CD14-positive monocyte (primary cell): ENCODE results near the gene GLUD2. TPM values are rescaled to one million over a fixed set of nuclear protein-coding genes. Genes with fewer than 3 reads are reported as not detected.

Source experiments
- DNase-seq, 3 donors: peaks; one replicate each; pipeline ENCODE4 v3.0.0-alpha.2; 2011 to 2022
- H2AFZ ChIP-seq: 2 replicates; pipeline ENCODE4 v1.6.0; 2012; ENCODE audit warnings: mild to moderate bottlenecking, low read depth, low read length, inconsistent platforms; ENCODE audit not compliant: insufficient read depth, poor library complexity, severe bottlenecking
- H3K27ac ChIP-seq, 2 donors: 1 replicate in 1 of 2; 2 replicates in 1 of 2; pipeline ENCODE4 v1.5.1; 2012 to 2013; ENCODE audit warnings: low read length in 2 of 2, control low read depth in 1 of 2, inconsistent platforms in 1 of 2, low read depth in 1 of 2, mild to moderate bottlenecking in 1 of 2
- H3K27me3 ChIP-seq, 2 donors: one replicate each; pipeline versions ENCODE4 v1.6.0 to v1.6.1; 2011 to 2013; ENCODE audit warnings: low read length in 2 of 2; ENCODE audit not compliant: control insufficient read depth in 2 of 2, insufficient read depth in 2 of 2
- H3K36me3 ChIP-seq, 2 donors: replicated peaks in 1 of 2; 1 replicate in 1 of 2; 2 replicates in 1 of 2; pipeline versions ENCODE4 v1.5.1 to v1.6.1; 2012 to 2013; ENCODE audit warnings: low read length in 2 of 2, control low read depth in 1 of 2, inconsistent platforms in 1 of 2, mild to moderate bottlenecking in 1 of 2; ENCODE audit not compliant: insufficient read depth in 2 of 2, control insufficient read depth in 1 of 2
- H3K4me1 ChIP-seq, 2 donors: 1 replicate in 1 of 2; 2 replicates in 1 of 2; pipeline versions ENCODE4 v1.5.1 to v1.6.1; 2012 to 2013; ENCODE audit warnings: low read length in 2 of 2, control low read depth in 1 of 2, inconsistent platforms in 1 of 2, mild to moderate bottlenecking in 1 of 2, moderate library complexity in 1 of 2; ENCODE audit not compliant: insufficient read depth in 2 of 2, control insufficient read depth in 1 of 2
- H3K4me2 ChIP-seq: replicated peaks from 2 replicates; pipeline ENCODE3; 2012; ENCODE audit warnings: low read length, moderate library complexity, mild to moderate bottlenecking; ENCODE audit not compliant: poor library complexity, severe bottlenecking; ENCODE audit errors: extremely low read depth
- H3K4me3 ChIP-seq, 3 experiments: fragments of 200-600 bp in 1 of 3; sonication (generic) in 1 of 3; replicated peaks in 1 of 3; 1 replicate in 2 of 3; 2 replicates in 1 of 3; pipeline ENCODE4 v1.5.1; 2011 to 2013; ENCODE audit warnings: low read length in 3 of 3, mild to moderate bottlenecking in 3 of 3, control low read depth in 2 of 3, low read depth in 2 of 3, inconsistent platforms in 1 of 3, moderate library complexity in 1 of 3
- H3K79me2 ChIP-seq: 2 replicates; pipeline ENCODE4 v1.6.0; 2012; ENCODE audit warnings: mild to moderate bottlenecking, control low read depth, inconsistent platforms, low read length, moderate library complexity; ENCODE audit not compliant: insufficient read depth
- H3K9ac ChIP-seq: 2 replicates; pipeline ENCODE4 v1.6.0; 2017; ENCODE audit warnings: low read length, mild to moderate bottlenecking; ENCODE audit not compliant: insufficient read depth, poor library complexity, severe bottlenecking
- H3K9me3 ChIP-seq, 2 donors: replicated peaks in 1 of 2; 1 replicate in 1 of 2; 2 replicates in 1 of 2; pipeline versions ENCODE4 v1.5.1 to v1.6.1; 2012 to 2013; ENCODE audit warnings: low read length in 2 of 2, control low read depth in 1 of 2; ENCODE audit not compliant: control insufficient read depth in 1 of 2, insufficient read depth in 1 of 2
- H4K20me1 ChIP-seq: 2 replicates; pipeline ENCODE4 v1.6.0; 2012; ENCODE audit warnings: mild to moderate bottlenecking, low read length, control low read depth, moderate library complexity; ENCODE audit not compliant: insufficient read depth
- H3K27ac Mint-ChIP-seq, 7 donors: one replicate each; pipeline ENCODE4 v1.8.0; 2020; ENCODE audit warnings: mild to moderate bottlenecking in 7 of 7, mixed read lengths in 7 of 7, moderate library complexity in 6 of 7, inconsistent platforms in 2 of 7
- H3K27me3 Mint-ChIP-seq, 3 donors: one replicate each; pipeline ENCODE4 v1.8.0; 2021 to 2022; ENCODE audit warnings: low read depth in 3 of 3, mild to moderate bottlenecking in 3 of 3, mixed read lengths in 3 of 3, moderate library complexity in 3 of 3, inconsistent platforms in 1 of 3
- H3K36me3 Mint-ChIP-seq, 2 donors: one replicate each; pipeline ENCODE4 v1.8.0; 2020; ENCODE audit warnings: mixed read lengths in 2 of 2, inconsistent platforms in 1 of 2, mild to moderate bottlenecking in 1 of 2
- H3K4me1 Mint-ChIP-seq: one replicate; pipeline ENCODE4 v1.8.0; 2020; ENCODE audit warnings: mild to moderate bottlenecking, mixed read lengths
- H3K4me3 Mint-ChIP-seq, 2 donors: one replicate each; pipeline ENCODE4 v1.8.0; 2020; ENCODE audit warnings: mild to moderate bottlenecking in 2 of 2, mixed read lengths in 2 of 2, moderate library complexity in 1 of 2
- H3K9me3 Mint-ChIP-seq, 7 donors: one replicate each; pipeline ENCODE4 v1.8.0; 2020 to 2022; ENCODE audit warnings: mixed read lengths in 7 of 7, mild to moderate bottlenecking in 6 of 7, moderate library complexity in 6 of 7, inconsistent platforms in 2 of 7
- WGBS: methylation state at CpG from one replicate; pipeline ENCODE4 v1.1.5; 2013; ENCODE audit warnings: missing lambda C conversion rate; ENCODE audit not compliant: insufficient coverage; 5-methylcytosine and 5-hydroxymethylcytosine counted together
- intact Hi-C, 2 donors: fragments of 100-400 bp; cut with micrococcal nuclease; formaldehyde crosslinking; loops; one replicate each; pipeline versions ENCODE4 v1.15.0 to v1.15.1; 2023
- polyA plus RNA-seq, 3 donors: library from polyadenylated mRNA; depleted of rRNA in 1 of 3; unstranded in 2 of 3; stranded (reverse) in 1 of 3; fragments of 300-500 nt in 2 of 3; fragments of >200 nt in 1 of 3; fragmentation: Illumina TruSeq in 2 of 3; gene quantifications; 1 replicate in 2 of 3; 2 replicates in 1 of 3; pipeline ENCODE4 v1.2.3, GENCODE V29; 2012 to 2021
- TF ChIP-seq, protein P1 (sequence below): fragments of 200-600 bp; IDR thresholded peaks from one replicate; pipeline ENCODE4 v1.8.0; 2022; ENCODE audit warnings: antibody characterized with exemption, mild to moderate bottlenecking

GLUD2 gene
- polyA plus RNA-seq, 3 donors: 0.44 to 0.55 (median 0.47) TPM

DNA sequence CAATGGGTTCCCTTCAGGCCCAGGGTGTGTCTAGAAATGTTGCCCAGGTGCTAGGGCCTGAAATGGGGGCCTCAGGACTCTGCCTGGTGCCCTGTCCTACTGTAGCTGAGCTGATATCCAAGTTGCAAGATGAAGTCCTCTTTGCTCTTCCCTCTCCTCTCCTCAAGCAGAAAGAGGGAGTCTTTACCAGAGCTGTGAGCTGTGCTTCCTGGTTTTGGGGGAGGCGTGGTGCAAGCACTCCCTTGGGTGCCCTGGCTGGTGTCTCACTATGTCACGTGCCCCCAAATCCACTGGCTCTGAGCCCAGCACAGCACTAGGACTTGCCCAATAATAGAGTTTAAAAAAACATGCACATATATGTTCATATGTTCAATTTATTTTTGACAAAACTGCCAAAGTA is 32.6 kb upstream of the GLUD2 start:
- WGBS: no CpG with 5 or more reads among the region's 2 CpGs
- Histone ChIP-seq H3K4me1 (no peaks in the 10 kb centered on the region), H3K9ac (no peak overlapping the region), H3K79me2 (no peaks in the 10 kb centered on the region), H3K4me2 (no peak overlapping the region), H3K36me3 (no peaks in the 10 kb centered on the region), H3K4me3 (no peak overlapping the region), H3K9me3 (peaks cover 4 to 9% of the 10 kb centered on the region in 2 donors), H2AFZ (no peak overlapping the region), H3K27ac (no peak overlapping the region), H3K27me3 (no peaks in the 10 kb centered on the region), H4K20me1 (no peaks in the 10 kb centered on the region)
- Mint-ChIP-seq H3K9me3 (peaks cover 0 to 8% (median 4%) of the 10 kb centered on the region in 7 donors), H3K4me3 (no peak overlapping the region), H3K27ac (no peak overlapping the region), H3K27me3 (peaks cover 0 to 2% (median 0%) of the 10 kb centered on the region in 3 donors), H3K4me1 (no peaks in the 10 kb centered on the region), H3K36me3 (no peaks in the 10 kb centered on the region)
- intact Hi-C loops: no loop called here
- TF ChIP-seq, protein P1, sequence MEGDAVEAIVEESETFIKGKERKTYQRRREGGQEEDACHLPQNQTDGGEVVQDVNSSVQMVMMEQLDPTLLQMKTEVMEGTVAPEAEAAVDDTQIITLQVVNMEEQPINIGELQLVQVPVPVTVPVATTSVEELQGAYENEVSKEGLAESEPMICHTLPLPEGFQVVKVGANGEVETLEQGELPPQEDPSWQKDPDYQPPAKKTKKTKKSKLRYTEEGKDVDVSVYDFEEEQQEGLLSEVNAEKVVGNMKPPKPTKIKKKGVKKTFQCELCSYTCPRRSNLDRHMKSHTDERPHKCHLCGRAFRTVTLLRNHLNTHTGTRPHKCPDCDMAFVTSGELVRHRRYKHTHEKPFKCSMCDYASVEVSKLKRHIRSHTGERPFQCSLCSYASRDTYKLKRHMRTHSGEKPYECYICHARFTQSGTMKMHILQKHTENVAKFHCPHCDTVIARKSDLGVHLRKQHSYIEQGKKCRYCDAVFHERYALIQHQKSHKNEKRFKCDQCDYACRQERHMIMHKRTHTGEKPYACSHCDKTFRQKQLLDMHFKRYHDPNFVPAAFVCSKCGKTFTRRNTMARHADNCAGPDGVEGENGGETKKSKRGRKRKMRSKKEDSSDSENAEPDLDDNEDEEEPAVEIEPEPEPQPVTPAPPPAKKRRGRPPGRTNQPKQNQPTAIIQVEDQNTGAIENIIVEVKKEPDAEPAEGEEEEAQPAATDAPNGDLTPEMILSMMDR: no peak
- no peak for DNase-seq

- intact Hi-C loops: no loop called here
Observed at GRCh38 chrX:121028419-121028818, 19.0 kb upstream of the GLUD2 start.

More at GRCh38 chrX:121028419-121028818, 19.0 kb upstream of the GLUD2 start:
- Histone ChIP-seq H3K9me3 (no peaks in the 10 kb centered on the region), H3K4me3 (no peak overlapping the region), H2AFZ (no peak overlapping the region), H3K9ac (no peak overlapping the region), H3K4me2 (no peak overlapping the region), H3K4me1 (no peaks in the 10 kb centered on the region), H3K27me3 (no peaks in the 10 kb centered on the region), H3K36me3 (no peaks in the 10 kb centered on the region), H3K79me2 (no peaks in the 10 kb centered on the region), H4K20me1 (no peaks in the 10 kb centered on the region), H3K27ac (no peak overlapping the region)
- Mint-ChIP-seq H3K27me3 (peaks cover 0 to 4% (median 0%) of the 10 kb centered on the region in 3 donors), H3K9me3 (peaks cover 0 to 9% (median 0%) of the 10 kb centered on the region in 7 donors), H3K4me3 (no peak overlapping the region), H3K4me1 (no peaks in the 10 kb centered on the region), H3K36me3 (no peaks in the 10 kb centered on the region), H3K27ac (no peak overlapping the region)
- TF ChIP-seq, protein P1: no peak
- no CpG with 5 or more reads among the region's 1 CpG for WGBS
- DNase-seq: no peak
